Transverse colon (tissue), 4 donors: ENCODE measurements around the gene KIF26A. TPM values are rescaled to one million over a fixed set of nuclear protein-coding genes. Genes with fewer than 3 reads are reported as not detected.

ENCODE experiments used
- DNase-seq: peaks from one replicate; pipeline ENCODE4 v3.0.0-alpha.2; 2019
- H3K27ac ChIP-seq, 4 donors: fragments of 200-600 bp; sonication (generic); 2 replicates each; pipeline ENCODE4 v1.5.1; 2016 to 2018; ENCODE audit warnings: inconsistent platforms in 4 of 4
- H3K27me3 ChIP-seq: fragments of 200-600 bp; sonication (generic); 2 replicates; pipeline ENCODE4 v1.5.1; 2017; ENCODE audit warnings: inconsistent platforms
- H3K36me3 ChIP-seq, 4 donors: fragments of 200-600 bp; sonication (generic); 2 replicates each; pipeline ENCODE4 v1.5.1; 2017 to 2019; ENCODE audit warnings: inconsistent platforms in 4 of 4
- H3K4me1 ChIP-seq, 4 donors: fragments of 200-600 bp; sonication (generic); 2 replicates each; pipeline ENCODE4 v1.5.1; 2017 to 2020; ENCODE audit warnings: inconsistent platforms in 4 of 4
- H3K4me3 ChIP-seq, 4 donors: fragments of 200-600 bp; sonication (generic); 1 replicate in 1 of 4; 2 replicates in 3 of 4; pipeline versions ENCODE4 v1.5.1 to v1.6.1; 2017 to 2019; ENCODE audit warnings: inconsistent platforms in 4 of 4
- H3K9me3 ChIP-seq, 2 donors: fragments of 200-600 bp; sonication (generic); 2 replicates each; pipeline ENCODE4 v1.5.1; 2017 to 2019; ENCODE audit warnings: inconsistent platforms in 2 of 2
- EP300 ChIP-seq: sonication (generic); formaldehyde crosslinking; IDR thresholded peaks from one replicate; pipeline ENCODE4 v1.6.1; 2017; ENCODE audit warnings: antibody characterized with exemption, low read depth
- POLR2A ChIP-seq: fragments of 450-650 bp; IDR thresholded peaks from one replicate; pipeline ENCODE4 v1.6.1; 2016; ENCODE audit warnings: antibody characterized with exemption, mild to moderate bottlenecking, moderate library complexity
- POLR2AphosphoS5 ChIP-seq, 3 donors: sonication (generic); formaldehyde crosslinking; IDR thresholded peaks; one replicate each; pipeline ENCODE4 v1.6.1; 2016; ENCODE audit warnings: antibody characterized with exemption in 3 of 3
- WGBS, 2 donors: methylation state at CpG; one replicate each; pipeline ENCODE4 v1.1.5; 2018; ENCODE audit warnings: low coverage in 1 of 2; 5-methylcytosine and 5-hydroxymethylcytosine counted together
- in situ Hi-C, 4 donors: fragments of 200-750 bp; cut with MboI; loops; one replicate each; pipeline versions ENCODE4 v1.15.0 to v1.15.1; 2017; ENCODE audit warnings: low sequenced_read_pairs in 3 of 4, low pct_ligation_motif_present in 1 of 4, low pct_unique_long_range_greater_than_20kb in 1 of 4
- intact Hi-C: fragments of 100-400 bp; cut with DNase I; formaldehyde crosslinking; loops from one replicate; pipeline ENCODE4 v1.15.1; 2023; ENCODE audit warnings: low total_unique reads
- total RNA-seq, 4 donors: library from RNA; depleted of rRNA; stranded (reverse); fragments of >200 nt; gene quantifications; one replicate each; pipeline ENCODE4 v1.1.0, GENCODE V29; 2016
- TF ChIP-seq, protein P1 (sequence below), 5 experiments: fragments of 200-600 bp in 3 of 5; fragments of 450-650 bp in 2 of 5; sonication (generic) in 3 of 5; IDR thresholded peaks; 1 replicate in 2 of 5; 2 replicates in 3 of 5; pipeline ENCODE4 v1.5.1; 2016 to 2017; ENCODE audit warnings: antibody characterized with exemption in 5 of 5, inconsistent platforms in 3 of 5, mild to moderate bottlenecking in 2 of 5, moderate library complexity in 1 of 5

KIF26A gene
- total RNA-seq, 4 donors from 2014 or later = 2.2 to 7.8 (median 4.4) TPM

DNA sequence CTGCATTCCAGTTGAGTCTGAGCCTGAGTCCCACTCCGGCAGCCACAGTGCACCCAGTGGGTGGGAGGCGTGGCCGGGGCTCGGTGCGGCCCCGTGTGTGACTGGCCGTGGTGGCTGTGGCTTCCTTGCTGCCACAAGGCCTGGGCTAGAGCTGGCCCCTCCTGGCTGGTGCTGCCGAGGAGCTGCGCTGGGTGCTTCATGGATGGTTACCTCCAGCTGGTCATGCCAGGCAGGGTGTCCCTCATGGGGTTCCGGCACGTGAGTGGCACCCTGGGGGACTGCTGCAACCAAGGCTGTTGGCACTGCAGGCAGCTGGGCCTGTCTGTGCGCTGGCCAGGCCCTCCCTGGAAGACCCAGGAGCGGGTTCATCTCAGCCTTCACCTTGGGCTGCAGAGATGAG is 62.7 kb downstream of the KIF26A start:
- WGBS, 2 donors = 94% methylated on average over 11 of the region's 13 CpGs; no CpG with 5 or more reads in 1 of the 2 donors
- DNase-seq = no peak
- H3K27me3 ChIP-seq = no peaks in the 10 kb centered on the region
- H3K4me3 ChIP-seq = no peak overlapping the region
- H3K4me1 ChIP-seq = peaks cover 0 to 5% (median 5%) of the 10 kb centered on the region in 4 donors
- H3K9me3 ChIP-seq = no peaks in the 10 kb centered on the region
- TF ChIP-seq, protein P1, sequence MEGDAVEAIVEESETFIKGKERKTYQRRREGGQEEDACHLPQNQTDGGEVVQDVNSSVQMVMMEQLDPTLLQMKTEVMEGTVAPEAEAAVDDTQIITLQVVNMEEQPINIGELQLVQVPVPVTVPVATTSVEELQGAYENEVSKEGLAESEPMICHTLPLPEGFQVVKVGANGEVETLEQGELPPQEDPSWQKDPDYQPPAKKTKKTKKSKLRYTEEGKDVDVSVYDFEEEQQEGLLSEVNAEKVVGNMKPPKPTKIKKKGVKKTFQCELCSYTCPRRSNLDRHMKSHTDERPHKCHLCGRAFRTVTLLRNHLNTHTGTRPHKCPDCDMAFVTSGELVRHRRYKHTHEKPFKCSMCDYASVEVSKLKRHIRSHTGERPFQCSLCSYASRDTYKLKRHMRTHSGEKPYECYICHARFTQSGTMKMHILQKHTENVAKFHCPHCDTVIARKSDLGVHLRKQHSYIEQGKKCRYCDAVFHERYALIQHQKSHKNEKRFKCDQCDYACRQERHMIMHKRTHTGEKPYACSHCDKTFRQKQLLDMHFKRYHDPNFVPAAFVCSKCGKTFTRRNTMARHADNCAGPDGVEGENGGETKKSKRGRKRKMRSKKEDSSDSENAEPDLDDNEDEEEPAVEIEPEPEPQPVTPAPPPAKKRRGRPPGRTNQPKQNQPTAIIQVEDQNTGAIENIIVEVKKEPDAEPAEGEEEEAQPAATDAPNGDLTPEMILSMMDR (IDR thresholded peaks at IDR 0.05) = no peak
- TF ChIP-seq POLR2A = no peak
- no peak for TF ChIP-seq POLR2AphosphoS5 (IDR thresholded peaks at IDR 0.05)
- no peak for TF ChIP-seq EP300
- no peak overlapping the region for H3K27ac ChIP-seq
- intact Hi-C loops (no loop called here), in situ Hi-C loops (no loop called here)
- H3K36me3 ChIP-seq = no peaks in the 10 kb centered on the region

- Histone ChIP-seq H3K9me3 (no peaks in the 10 kb centered on the region), H3K36me3 (no peaks in the 10 kb centered on the region), H3K4me3 (no peak overlapping the region), H3K4me1 (peaks cover 0 to 2% (median under 1%) of the 10 kb centered on the region in 4 donors), H3K27me3 (no peaks in the 10 kb centered on the region), H3K27ac (no peak overlapping the region)
- DNase-seq = no peak
- intact Hi-C loops (no loop called here), in situ Hi-C loops (no loop called here)
- WGBS, 2 donors = 92% methylated on average over 7 of the region's 9 CpGs; no CpG with 5 or more reads in 1 of the 2 donors
- TF ChIP-seq POLR2AphosphoS5 (IDR thresholded peaks at IDR 0.05) (no peak), POLR2A (no peak), EP300 (no peak)
- TF ChIP-seq, protein P1 (IDR thresholded peaks at IDR 0.05) = no peak
Measured at GRCh38 chr14:104201496-104201895, 63.1 kb downstream of the KIF26A start.

GRCh38 chr14:104202259-104203070 is 64.1 kb downstream of the KIF26A start:
- in situ Hi-C loops = no loop called here
- no peaks in the 10 kb centered on the region for H3K9me3 ChIP-seq
- no peak overlapping the region for H3K27ac ChIP-seq

GRCh38 chr14:104203071-104203425 is 64.7 kb downstream of the KIF26A start:
- Histone ChIP-seq H3K27ac (no peak overlapping the region), H3K9me3 (no peaks in the 10 kb centered on the region), H3K4me3 (no peak overlapping the region), H3K36me3 (no peaks in the 10 kb centered on the region), H3K4me1 (peaks cover 0 to 4% (median 0%) of the 10 kb centered on the region in 4 donors), H3K27me3 (no peaks in the 10 kb centered on the region)
- 69% methylated on average over 6 of the region's 8 CpGs; no CpG with 5 or more reads in 1 of the 2 donors for WGBS, 2 donors
- in situ Hi-C loops (no loop called here), intact Hi-C loops (no loop called here)
- no peak for TF ChIP-seq EP300
- no peak for TF ChIP-seq POLR2A
- no peak for TF ChIP-seq POLR2AphosphoS5 (IDR thresholded peaks at IDR 0.05)
- TF ChIP-seq, protein P1 (IDR thresholded peaks at IDR 0.05) = no peak
- no peak for DNase-seq

More at GRCh38 chr14:104202259-104203070, 64.1 kb downstream of the KIF26A start:
- Histone ChIP-seq H3K4me3 (no peak overlapping the region), H3K4me1 (peaks cover 0 to 4% (median 0%) of the 10 kb centered on the region in 4 donors), H3K36me3 (no peaks in the 10 kb centered on the region), H3K27me3 (no peaks in the 10 kb centered on the region)
- TF ChIP-seq POLR2A = no peak
- TF ChIP-seq POLR2AphosphoS5 (IDR thresholded peaks at IDR 0.05) = no peak
- TF ChIP-seq EP300 = no peak
- TF ChIP-seq, protein P1 (IDR thresholded peaks at IDR 0.05) = no peak
- WGBS, 2 donors = 44 to 72% methylated on average over 3 to 11 of the region's 27 CpGs
- DNase-seq = peak; percentile 39
- intact Hi-C loops = no loop called here
